K562 (cell line): ENCODE measurements around the gene C13orf46. TPM values are rescaled to one million over a fixed set of nuclear protein-coding genes. Genes with fewer than 3 reads are reported as not detected.

Experiments used
- ATAC-seq: fragments of 200-7000 bp; cut with Tn5 transposase; 3 replicates; pipeline ENCODE4 v1.9.1; 2020; ENCODE audit warnings: moderate library complexity
- BruUV-seq: library from RNA; stranded (reverse); fragments of 400-500 nt; replicated peaks from 2 replicates; lab custom pipeline; 2021; lab: Mats Ljungman, UMichigan
- CTCF ChIA-PET: fragments of 300-600 bp; formaldehyde crosslinking; extraction: SDS; loops from one replicate; lab custom pipeline; 2021; ENCODE audit warnings: low intra/inter-chr PET ratio; lab: Yijun Ruan, JAX
- POLR2A ChIA-PET: fragments of 300-600, 350-650 bp; sonication (Branson Sonifier 250); formaldehyde crosslinking; extraction: SDS; loops from one replicate; lab custom pipeline; 2021; ENCODE audit warnings: antibody characterized with exemption, inconsistent platforms; lab: Yijun Ruan, JAX
- DNase-seq, 4 experiments: peaks; one replicate each; pipeline versions ENCODE4 v3.0.0 to v3.0.0-alpha.2; 2011 to 2018; ENCODE audit warnings: low spot score in 3 of 4, mixed read lengths in 3 of 4; ENCODE audit errors: extremely low read depth in 1 of 4
- FAIRE-seq: peaks from 2 replicates; lab custom pipeline; 2011; peaks lifted over from hg19 to GRCh38; lab: Jason Lieb, UNC
- H2AFZ ChIP-seq: 2 replicates; pipeline ENCODE4 v1.6.0; 2011; ENCODE audit warnings: low read depth, low read length, control low read depth, inconsistent platforms
- H3K27ac ChIP-seq: fragments of 200-600 bp; 3 replicates; pipeline ENCODE4 v1.8.0; 2011; ENCODE audit warnings: low read depth, mild to moderate bottlenecking, control low read depth, inconsistent platforms, low read length, moderate library complexity, mixed read lengths; ENCODE audit errors: extremely low read depth
- H3K27me3 ChIP-seq, 2 experiments: fragments of 300-600 bp in 1 of 2; 2 replicates in 1 of 2; 3 replicates in 1 of 2; pipeline versions ENCODE4 v1.6.0 to v1.8.0; 2011; ENCODE audit warnings: inconsistent platforms in 2 of 2, low read length in 2 of 2, mild to moderate bottlenecking in 1 of 2, mixed read lengths in 1 of 2, moderate library complexity in 1 of 2; ENCODE audit not compliant: control insufficient read depth in 2 of 2, insufficient read depth in 2 of 2
- H3K36me3 ChIP-seq: fragments of 300-600 bp; 3 replicates; pipeline ENCODE4 v1.8.0; 2011; ENCODE audit warnings: mild to moderate bottlenecking, low read length, inconsistent platforms; ENCODE audit not compliant: control insufficient read depth, insufficient read depth
- H3K4me1 ChIP-seq, 2 experiments: fragments of 200-600 bp in 1 of 2; replicated peaks in 1 of 2; 2 replicates in 1 of 2; 3 replicates in 1 of 2; pipeline versions ENCODE4 v1.5.1 to v1.8.0; 2011; ENCODE audit warnings: inconsistent platforms in 2 of 2, low read length in 2 of 2, mild to moderate bottlenecking in 1 of 2, mixed read lengths in 1 of 2, moderate library complexity in 1 of 2; ENCODE audit not compliant: control insufficient read depth in 2 of 2, insufficient read depth in 2 of 2
- H3K4me2 ChIP-seq: 2 replicates; pipeline ENCODE4 v1.6.1; 2011; ENCODE audit warnings: low read length, control low read depth, inconsistent platforms, mixed read lengths; ENCODE audit not compliant: insufficient read depth
- H3K4me3 ChIP-seq: fragments of 200-600 bp; sonication (generic), shearing (Covaris generic); 2 replicates; pipeline ENCODE4 v1.5.1; 2016; ENCODE audit warnings: control low read depth, inconsistent platforms
- H3K79me2 ChIP-seq: fragments of 200-600 bp; 3 replicates; pipeline ENCODE4 v1.8.0; 2011; ENCODE audit warnings: low read length, inconsistent platforms; ENCODE audit not compliant: control insufficient read depth, insufficient read depth
- H3K9ac ChIP-seq, 2 experiments: 2 replicates each; pipeline versions ENCODE4 v1.6.0 to v1.6.1; 2011; ENCODE audit warnings: low read depth in 2 of 2, low read length in 2 of 2, control low read depth in 1 of 2, inconsistent platforms in 1 of 2, mild to moderate bottlenecking in 1 of 2, mixed read lengths in 1 of 2; ENCODE audit not compliant: insufficient read depth in 1 of 2
- H3K9me1 ChIP-seq: one replicate; pipeline ENCODE4 v1.6.0; 2011; ENCODE audit warnings: inconsistent platforms, mild to moderate bottlenecking, low read length, moderate library complexity; ENCODE audit not compliant: control insufficient read depth, insufficient read depth
- H3K9me3 ChIP-seq: replicated peaks from 2 replicates; pipeline ENCODE4 v1.5.1; 2011; ENCODE audit warnings: low read depth, low read length, inconsistent platforms; ENCODE audit not compliant: control insufficient read depth, insufficient read depth
- H4K20me1 ChIP-seq: replicated peaks from 2 replicates; pipeline ENCODE4 v1.6.1; 2011; ENCODE audit warnings: low read length, inconsistent platforms, mixed read lengths; ENCODE audit not compliant: control insufficient read depth, insufficient read depth
- ID3 ChIP-seq, 2 experiments: fragments of 250-450 bp in 1 of 2; fragments of 450-650 bp in 1 of 2; sonication (Bioruptor Pico) in 1 of 2; IDR thresholded peaks; 2 replicates each; pipeline versions ENCODE4 v1.6.1 to v1.8.0; 2016 to 2021; ENCODE audit warnings: mild to moderate bottlenecking in 2 of 2, moderate library complexity in 2 of 2, missing compliant biosample characterization in 1 of 2, missing genetic modification characterization in 1 of 2
- PURB ChIP-seq: sonication (generic); formaldehyde crosslinking; IDR thresholded peaks from 2 replicates; pipeline ENCODE4 v1.9.0; 2021; ENCODE audit warnings: low read depth, mild to moderate bottlenecking, missing genetic modification reagents
- SETDB1 ChIP-seq: IDR thresholded peaks from one replicate; pipeline ENCODE4 v1.6.1; 2012; ENCODE audit warnings: low read length, control low read depth, inconsistent platforms
- ZNF274 ChIP-seq: IDR thresholded peaks from 2 replicates; pipeline ENCODE4 v1.6.1; 2011; ENCODE audit warnings: low read depth, mild to moderate bottlenecking, low read length, moderate library complexity, borderline replicate concordance
- ZNF318 ChIP-seq, 2 experiments: fragments of 450-650 bp; IDR thresholded peaks; 2 replicates each; pipeline ENCODE4 v1.6.1; 2016; ENCODE audit warnings: mild to moderate bottlenecking in 2 of 2, borderline replicate concordance in 1 of 2, low read depth in 1 of 2, moderate library complexity in 1 of 2
- ZNF586 ChIP-seq: fragments of 450-650 bp; formaldehyde crosslinking; conservative IDR thresholded peaks from 2 replicates; pipeline ENCODE4 v1.4.0; 2020; ENCODE audit warnings: mild to moderate bottlenecking, moderate library complexity
- WGBS: fragments of 100-300 bp; shearing (Covaris generic); methylation state at CpG from one replicate; pipeline ENCODE4 v1.1.6; 2016; ENCODE audit warnings: low coverage, mixed read lengths; ENCODE audit not compliant: insufficient coverage; ENCODE audit errors: missing lambda C conversion rate; 5-methylcytosine and 5-hydroxymethylcytosine counted together
- in situ Hi-C: fragments of 300-500 bp; cut with MboI; formaldehyde crosslinking; loops from 4 replicates; pipeline ENCODE4 v1.15.0; 2018; ENCODE audit warnings: inconsistent platforms, mixed read lengths
- intact Hi-C: fragments of 100-400 bp; cut with micrococcal nuclease; formaldehyde crosslinking; loops from 2 replicates; pipeline ENCODE4 v1.14.2; 2022
- polyA plus RNA-seq, 8 experiments: library from polyadenylated mRNA; depleted of rRNA in 4 of 8; stranded (reverse) in 5 of 8; unstranded in 3 of 8; fragments of >200 nt; fragmentation: Nextera tagmentation in 2 of 8; fragmentation: Illumina TruSeq in 1 of 8; extraction: Ambion mirVana in 2 of 8; extraction: Trizol in 1 of 8; gene quantifications; 2 replicates each; pipeline versions ENCODE4 v1.2.1 to v1.2.3, GENCODE V29; 2011 to 2014; ENCODE audit warnings: inconsistent platforms in 1 of 8, missing spikeins in 1 of 8
- total RNA-seq, 7 experiments: library from RNA; depleted of rRNA in 6 of 7; stranded (reverse); fragments of >200 nt in 6 of 7; fragmentation: Illumina TruSeq in 2 of 7; extraction: Trizol in 2 of 7; gene quantifications; 2 replicates each; pipeline versions ENCODE4 v1.2.1 to v1.2.3, GENCODE V29; 2011 to 2021; ENCODE audit warnings: low replicate concordance in 1 of 7

The C13orf46 gene
- total and polyA plus RNA-seq, 9 of the 15 experiments (the other 6 are each of a cell fraction or from before 2014, with no cell fraction given) = 0.04 to 0.24 (median 0.05) TPM; not detected in 4

DNA sequence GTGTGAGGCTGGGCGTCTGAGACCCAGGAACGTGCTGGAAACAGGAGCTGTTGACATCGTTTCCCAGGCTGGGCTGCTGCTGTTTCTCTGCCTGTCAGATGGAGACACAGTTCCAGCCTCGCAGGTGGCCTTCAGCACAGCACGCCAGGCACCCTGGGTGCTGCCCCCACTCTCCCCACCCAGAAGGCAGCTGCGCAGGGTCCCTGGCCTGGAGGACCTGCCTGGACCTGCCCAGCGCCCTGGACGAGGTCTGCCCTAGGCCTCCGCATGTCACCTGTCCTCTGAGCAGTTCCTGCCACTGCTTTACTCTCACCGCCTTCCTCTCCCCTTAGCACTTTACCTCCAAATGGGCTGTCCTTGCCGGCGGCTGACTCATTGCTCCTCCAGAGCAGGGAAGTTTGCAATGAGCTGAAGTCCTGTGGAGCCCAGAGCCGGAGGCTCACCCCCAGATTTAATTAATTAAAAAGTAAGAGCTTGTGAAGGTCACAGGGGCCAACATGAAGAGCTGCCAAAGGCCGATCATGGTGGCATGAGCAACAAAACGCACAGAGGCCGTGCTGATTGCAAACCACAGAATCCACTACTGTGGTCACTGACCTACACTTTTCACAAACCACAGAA, 32.2 kb downstream of the C13orf46 start:
- TF ChIP-seq SETDB1 (no peak), ZNF318 (IDR thresholded peaks at IDR 0.05; ENCODE audit: borderline replicate concordance in 1 of 2, low read depth in 1 of 2) (no peak), ID3 (CRISPR knock-in tag; IDR thresholded peaks at IDR 0.05) (no peak), ID3 (tag; IDR thresholded peaks at IDR 0.05) (no peak), ZNF586 (CRISPR knock-in tag) (no peak), ZNF274 (no peak), PURB (CRISPR knock-in tag) (no peak)
- POLR2A ChIA-PET = interaction anchor here (0.7 kb wide), 1 partner anchor 12 kb away, joined by 4 read pairs; no protein-coding TSS in a partner anchor
- H3K36me3 ChIP-seq = no peaks in the 10 kb centered on the region
- H3K27ac ChIP-seq = no peak overlapping the region
- no peaks in the 10 kb centered on the region for H3K9me1 ChIP-seq
- H2AFZ ChIP-seq = no peak overlapping the region
- no peak overlapping the region for H3K4me3 ChIP-seq
- no peak for FAIRE-seq
- H3K9me3 ChIP-seq = no peaks in the 10 kb centered on the region
- no peak overlapping the region for H3K4me2 ChIP-seq
- CTCF ChIA-PET = no interaction called here
- H3K4me1 ChIP-seq = peaks cover 0 to 22% of the 10 kb centered on the region in 2 experiments; a peak in 2 of 5 replicates
- no TSS peak for BruUV-seq
- H3K79me2 ChIP-seq = no peaks in the 10 kb centered on the region
- intact Hi-C loops (no loop called here), in situ Hi-C loops (no loop called here)
- H3K27me3 ChIP-seq = peaks cover 20 to 70% of the 10 kb centered on the region in 2 experiments; a peak in 4 of 5 replicates
- no peaks in the 10 kb centered on the region; the same call in 1 of the 2 replicates for H4K20me1 ChIP-seq
- no peak overlapping the region for H3K9ac ChIP-seq
- 1% methylated on average over 16 of the region's 16 CpGs for WGBS
- no peak for DNase-seq
- ATAC-seq = 0 out of 3 replicates have a peak, but pooled peaks have one; percentile 39
